Stimulated activated CD4-positive, alpha-beta T cell treated with anti-CD3 and anti-CD28 coated beads, Interleukin-12 subunit alpha, Interleukin-12 subunit beta, amount 100 ng/mL, for 48 hours (primary cell): ENCODE measurements around the gene SCUBE2.
A peak's percentile ranks its signal among the peaks of the same experiment; 100 is the strongest.

ENCODE experiments used
- DNase-seq, 3 donors: peaks; one replicate each; pipeline ENCODE4 v3.0.0-alpha.2; 2020; ENCODE audit warnings: low read depth in 2 of 3, low spot score in 1 of 3

Gene SCUBE2

DNA sequence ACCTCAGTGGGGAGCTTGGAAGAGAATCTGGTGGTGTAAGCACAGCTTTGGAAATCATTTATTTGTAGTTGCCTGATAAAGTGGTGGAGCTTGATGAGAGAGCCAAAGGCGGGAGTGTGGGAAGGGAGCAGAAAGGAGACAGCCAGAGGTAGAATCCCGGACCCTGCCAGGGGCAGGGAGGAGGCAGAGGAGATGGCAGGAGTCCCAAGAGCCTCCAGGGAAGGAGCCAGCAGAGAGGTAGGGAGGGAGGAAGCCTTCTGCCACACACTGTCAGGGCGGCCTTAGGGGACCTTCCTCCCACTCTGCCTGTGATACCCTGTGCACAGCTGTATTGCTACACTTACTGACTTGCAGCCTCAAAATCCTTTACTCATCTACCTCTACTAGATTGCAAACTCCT lies 15.4 kb downstream of the SCUBE2 start:
- no peak for DNase-seq

DNA sequence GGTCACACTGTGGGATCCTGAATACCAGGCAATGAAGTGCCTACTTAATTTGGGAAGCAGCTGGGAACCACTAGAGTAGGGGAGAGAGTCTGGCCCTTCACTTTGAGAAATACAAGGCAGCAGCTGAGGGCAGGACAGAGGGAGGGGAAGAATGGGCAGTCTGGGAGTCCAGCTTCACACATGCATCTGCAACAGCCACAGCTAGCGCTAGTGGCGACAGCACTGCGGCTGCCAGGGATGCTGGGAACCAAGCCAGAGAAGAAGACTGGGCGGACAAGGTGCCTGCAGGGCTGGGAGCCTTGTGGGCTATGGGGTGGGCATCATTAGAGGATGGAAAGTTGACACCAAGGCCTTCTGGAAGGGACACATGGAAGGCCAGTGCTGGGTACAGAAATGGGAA lies 15.8 kb downstream of the SCUBE2 start:
- no peak for DNase-seq

DNA sequence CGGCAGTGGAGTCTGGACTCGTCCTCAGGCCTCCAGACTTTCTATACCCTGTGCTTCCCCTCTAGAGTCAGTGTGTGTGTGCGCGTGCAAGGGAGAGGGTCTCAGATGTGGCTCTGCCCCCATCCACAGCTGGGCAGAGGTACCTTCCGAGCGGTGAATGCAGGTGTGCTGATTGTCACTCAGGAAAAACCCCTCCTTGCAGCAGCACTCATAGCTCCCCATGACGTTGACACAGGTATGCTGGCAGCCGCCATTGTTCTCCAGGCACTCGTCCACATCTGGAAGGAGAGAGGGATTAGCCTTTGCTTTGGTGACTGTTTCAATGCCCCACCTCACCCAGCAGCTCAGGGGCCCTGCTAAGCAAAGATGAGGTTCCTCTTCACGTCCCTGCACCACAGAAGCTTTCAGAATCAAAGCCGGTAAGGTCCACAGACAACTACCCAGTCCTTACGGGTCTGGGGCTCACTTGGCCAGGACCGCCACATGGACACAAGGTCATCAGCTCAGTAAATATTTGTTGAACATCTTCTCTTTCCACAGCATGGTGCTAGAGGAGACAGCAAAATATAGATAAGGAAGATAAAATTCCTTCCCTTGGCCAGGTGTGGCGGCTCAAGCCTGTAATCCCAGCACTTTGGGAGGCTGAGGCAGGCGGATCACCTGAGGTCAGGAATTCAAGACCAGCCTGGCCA lies 16.9 kb downstream of the SCUBE2 start:
- no peak for DNase-seq

- no peak for DNase-seq
Observed at GRCh38 chr11:9073466-9074225, 17.8 kb downstream of the SCUBE2 start.

DNA sequence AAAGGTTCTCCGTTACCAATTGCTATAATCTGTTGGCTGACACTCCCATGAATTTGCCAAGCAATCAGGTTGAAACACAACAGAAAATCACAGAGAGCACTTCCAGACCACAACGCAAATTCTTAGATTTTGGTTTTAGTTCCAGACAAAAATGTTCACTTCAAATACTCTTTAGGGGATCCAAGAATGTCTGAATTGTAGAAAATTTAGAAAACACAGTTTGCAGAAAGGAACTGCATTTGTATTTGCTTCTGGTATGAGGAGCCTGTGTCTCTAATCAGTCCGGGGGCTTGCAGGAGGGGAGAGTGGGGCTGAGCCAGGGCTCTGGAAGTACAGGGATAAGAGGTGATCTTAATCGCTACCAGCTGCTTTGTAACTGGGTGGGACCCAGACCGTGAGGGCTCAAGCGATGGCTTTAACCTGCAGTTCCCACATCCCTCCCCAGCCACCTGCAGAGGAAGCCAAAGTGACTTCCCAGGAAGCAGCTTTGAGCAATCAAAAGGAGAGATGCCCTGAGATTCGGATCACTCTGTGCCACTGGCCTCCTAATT lies 18.7 kb downstream of the SCUBE2 start:
- no peak for DNase-seq

- DNase-seq: no peak
Observed at GRCh38 chr11:9071692-9072091, 19.7 kb downstream of the SCUBE2 start.

DNA sequence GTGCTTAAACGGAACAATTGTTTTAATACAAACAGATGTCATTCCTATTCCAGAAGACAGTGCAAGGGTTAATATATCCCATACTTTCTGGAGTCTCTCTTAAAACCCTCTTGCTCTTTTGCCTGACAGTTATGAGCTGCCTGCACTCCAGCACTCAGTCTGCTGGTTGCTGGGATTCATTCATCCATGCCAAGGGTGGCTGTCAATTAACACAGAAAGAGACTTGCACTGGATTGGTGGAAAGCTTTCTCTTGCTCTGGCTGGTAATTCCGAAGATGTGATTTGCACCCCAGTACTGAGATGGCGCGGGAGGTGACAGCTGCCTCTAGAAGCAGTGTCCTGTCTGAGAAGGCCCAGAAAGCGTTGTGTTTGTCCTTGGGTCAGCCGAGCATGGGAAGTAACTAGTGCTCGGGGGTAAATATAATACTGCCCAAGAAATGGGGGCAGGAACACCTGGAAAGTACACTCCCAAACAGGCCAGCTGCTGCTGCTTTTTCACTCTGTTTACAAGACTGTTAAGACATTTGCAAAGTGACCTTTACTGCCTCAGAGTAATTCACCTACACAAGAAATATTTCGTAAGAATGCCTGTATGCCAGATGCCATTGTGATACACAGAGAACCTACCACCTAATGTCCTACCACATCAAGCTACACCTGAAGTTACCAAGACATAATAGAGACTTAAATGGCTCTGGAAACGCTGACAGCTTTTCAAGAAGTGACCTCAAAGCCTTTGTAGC lies 20.5 kb downstream of the SCUBE2 start:
- DNase-seq: no peak

DNA sequence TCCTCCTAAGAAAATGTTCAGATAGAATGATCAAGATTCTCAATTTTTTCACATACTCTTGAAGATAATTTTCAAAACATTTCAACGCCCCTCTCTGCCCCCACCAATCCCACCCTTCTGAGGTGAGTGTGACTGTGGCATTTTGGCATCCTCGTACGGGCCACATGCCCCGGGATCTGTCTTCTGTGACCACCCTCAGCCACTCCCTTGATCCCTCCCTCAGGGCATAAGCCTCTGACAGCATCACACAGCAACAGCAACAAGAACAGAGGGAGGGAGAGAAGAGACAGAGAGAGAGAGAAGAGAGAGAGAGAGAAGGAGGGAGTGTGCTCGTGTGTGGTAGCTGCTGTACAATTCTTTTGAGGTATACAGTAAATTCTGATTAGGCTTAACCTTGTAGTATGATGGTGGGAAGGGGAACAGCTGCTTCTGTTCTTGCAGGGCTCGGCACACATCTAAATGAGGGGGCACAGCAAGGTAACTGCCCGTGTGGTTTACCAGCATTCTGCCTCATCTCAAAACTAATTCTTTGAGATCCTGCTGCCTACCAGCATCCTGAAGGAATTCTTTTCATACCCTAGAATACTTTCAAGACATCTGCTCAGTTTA lies 21.4 kb downstream of the SCUBE2 start:
- no peak for DNase-seq

DNA sequence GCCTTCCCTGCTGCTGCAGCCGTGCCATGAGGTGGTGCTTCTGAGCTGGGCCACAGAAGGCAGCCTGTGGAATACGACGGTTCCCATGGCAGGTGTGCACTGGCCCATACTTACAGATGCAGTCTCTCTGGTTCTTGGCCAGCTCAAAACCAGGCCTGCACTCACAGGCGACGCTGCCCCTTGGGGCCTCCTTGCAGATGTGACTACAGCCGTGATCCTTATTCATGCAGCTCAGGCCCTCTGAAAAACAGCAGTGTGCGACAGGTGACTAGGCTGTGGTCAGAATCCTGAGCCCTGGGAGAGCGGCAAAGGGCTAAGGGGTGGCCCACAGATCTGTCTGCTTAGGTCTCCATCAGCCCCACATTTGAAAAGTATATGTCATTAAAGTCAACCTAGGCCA lies 22.1 kb downstream of the SCUBE2 start:
- DNase-seq: no peak

GRCh38 chr11:9066433-9066925 lies 24.9 kb downstream of the SCUBE2 start:
- no peak for DNase-seq

- DNase-seq: no peak
Observed at GRCh38 chr11:9065607-9066432, 25.6 kb downstream of the SCUBE2 start.

DNA sequence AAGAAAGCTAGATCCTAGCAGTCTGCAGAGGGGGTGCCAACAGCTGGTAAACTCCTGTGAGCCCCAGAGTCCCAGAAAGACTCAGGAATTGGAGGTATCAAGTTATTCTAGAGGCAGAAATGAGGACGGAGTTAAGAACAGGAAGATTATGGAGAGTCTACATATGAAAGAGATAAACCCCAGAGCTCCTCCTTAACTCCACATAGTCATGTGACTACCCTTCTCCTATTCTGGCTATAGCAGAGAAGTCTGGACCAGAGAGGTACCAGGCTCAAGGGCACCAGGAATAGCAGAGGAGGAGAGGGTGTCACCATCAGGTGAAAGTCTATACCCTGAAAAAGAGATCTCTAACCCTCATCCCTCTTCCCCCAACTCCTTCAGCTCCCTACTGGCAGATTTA lies 29.6 kb downstream of the SCUBE2 start:
- DNase-seq: no peak

- DNase-seq: peak; percentile 55 to 76 (median 69)
Observed at GRCh38 chr11:9060700-9061111, 30.7 kb downstream of the SCUBE2 start.

DNA sequence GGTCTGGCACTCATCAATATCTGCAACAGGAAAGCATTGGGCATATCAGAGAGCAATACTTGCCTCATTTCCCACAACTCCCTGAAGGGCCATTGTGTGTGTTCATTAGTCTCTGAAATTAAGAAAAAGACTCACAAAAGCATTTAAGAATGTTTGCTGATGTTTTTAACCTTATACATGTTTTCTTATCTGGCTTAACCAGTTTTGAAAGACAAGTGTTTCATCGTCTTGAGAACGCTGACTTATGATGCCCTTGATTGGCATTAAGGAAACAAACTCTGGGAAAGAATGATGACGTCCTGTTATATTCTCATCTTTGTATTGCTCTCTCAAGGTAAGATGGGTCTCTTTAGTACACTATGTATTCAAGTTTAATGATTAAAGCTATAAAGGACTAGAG lies 32.0 kb downstream of the SCUBE2 start:
- no peak for DNase-seq

GRCh38 chr11:9057888-9058287 lies 33.5 kb downstream of the SCUBE2 start:
- no peak for DNase-seq

DNA sequence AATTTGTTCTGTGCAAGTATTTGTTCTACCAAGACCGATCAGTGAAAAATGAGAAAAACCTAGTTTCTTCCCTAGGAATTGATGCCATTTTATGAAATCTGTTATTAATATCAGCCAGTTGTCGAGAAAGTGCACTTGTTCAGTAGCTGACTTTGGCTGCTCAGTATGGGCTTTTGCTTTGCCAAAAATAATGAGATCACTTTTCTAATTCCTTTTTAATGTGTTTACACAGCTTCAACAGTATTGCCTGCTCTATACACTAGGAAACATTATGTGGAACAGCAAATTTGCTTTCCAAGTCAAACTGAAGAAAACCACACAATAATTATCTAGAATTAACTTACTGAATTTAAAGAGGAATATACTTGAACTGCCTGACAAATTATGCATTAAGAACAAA lies 34.4 kb downstream of the SCUBE2 start:
- no peak for DNase-seq

- DNase-seq: no peak
Observed at GRCh38 chr11:9056467-9056866, 34.9 kb downstream of the SCUBE2 start.

DNA sequence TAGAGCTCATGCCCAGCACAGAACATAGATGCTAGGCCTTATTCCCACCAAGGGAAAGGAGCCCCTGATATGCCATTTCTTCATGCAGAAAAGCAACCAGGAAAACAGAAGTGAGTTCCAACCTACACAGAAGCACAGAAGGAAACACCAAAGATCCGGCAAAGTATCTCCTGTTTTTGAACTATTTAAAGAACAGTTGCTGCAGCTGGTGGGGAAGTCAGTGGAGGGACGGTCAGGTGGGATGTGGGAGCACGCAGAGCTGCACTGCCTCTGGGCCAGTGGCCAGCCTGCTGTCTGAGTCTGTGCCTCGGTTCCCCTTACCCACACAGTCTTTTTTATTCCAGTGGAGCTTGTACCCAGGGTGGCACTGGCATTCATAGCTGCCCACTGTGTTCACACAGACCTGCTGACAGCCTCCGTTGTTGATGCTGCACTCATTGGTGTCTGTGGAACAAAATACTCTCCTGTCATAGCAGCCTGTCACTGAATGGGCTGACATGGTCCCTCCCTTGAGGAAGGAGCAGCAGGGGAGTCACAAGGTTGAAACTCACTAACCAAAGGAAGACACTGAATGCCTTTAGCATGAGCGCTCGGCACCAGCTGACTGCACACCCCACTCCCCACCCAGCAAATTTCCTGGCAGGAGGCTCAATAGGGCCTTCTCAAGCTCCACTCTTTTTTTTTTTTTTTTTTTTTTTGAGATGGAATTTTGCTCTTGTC lies 37.9 kb downstream of the SCUBE2 start:
- no peak for DNase-seq

DNA sequence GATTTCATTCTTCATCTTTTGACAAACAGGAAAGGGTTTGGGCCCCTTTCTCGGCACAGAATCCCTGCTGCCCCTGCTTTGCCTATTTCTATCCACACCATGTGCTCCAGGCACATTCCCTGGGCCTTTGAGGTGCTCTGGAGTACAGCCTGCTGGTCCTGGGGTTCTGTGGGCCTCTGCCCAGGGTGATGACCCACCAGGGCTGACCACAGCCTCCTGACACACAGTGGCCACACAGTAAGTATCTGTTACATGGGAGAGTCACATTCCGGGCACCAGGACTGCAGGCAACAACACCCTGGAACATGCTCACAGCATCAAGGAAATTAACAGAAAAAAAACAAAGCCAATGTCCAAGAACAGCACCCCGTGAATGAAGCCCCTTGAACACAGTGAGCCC lies 39.1 kb downstream of the SCUBE2 start:
- DNase-seq: no peak

DNA sequence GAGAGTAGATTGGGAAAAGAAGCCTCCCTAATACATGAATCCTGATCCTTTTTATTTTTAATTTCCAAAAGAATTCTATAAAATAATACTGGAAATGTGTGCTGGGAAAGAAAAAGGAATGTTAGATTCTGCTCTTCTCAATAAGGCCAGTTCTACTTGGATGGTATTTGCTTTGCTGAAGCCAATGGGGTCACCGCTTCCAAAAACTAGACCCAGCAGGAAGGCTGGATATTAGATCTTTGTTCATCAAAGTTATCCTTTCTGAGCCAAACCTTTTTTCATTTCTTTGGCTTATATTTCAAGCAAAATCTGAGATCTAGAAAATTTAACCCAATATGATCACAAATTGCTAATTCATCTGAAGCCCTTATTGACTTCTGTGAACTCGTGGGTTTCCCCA lies 41.4 kb downstream of the SCUBE2 start:
- DNase-seq: no peak
